HepG2 (cell line): ENCODE results near the gene CCDC57. TPM values are rescaled to one million over a fixed set of nuclear protein-coding genes. Genes with fewer than 3 reads are reported as not detected.
A peak's percentile ranks its signal among the peaks of the same experiment; 100 is the strongest.

Source experiments
- ATAC-seq: fragments of 200-7000 bp; cut with Tn5 transposase; 3 replicates; pipeline ENCODE4 v1.9.1; 2020; ENCODE audit warnings: mild to moderate bottlenecking, moderate library complexity
- BruUV-seq: library from RNA; stranded (reverse); fragments of 400-500 nt; replicated peaks from 2 replicates; lab custom pipeline; 2021; lab: Mats Ljungman, UMichigan
- CTCF ChIA-PET: fragments of 300-600 bp; formaldehyde crosslinking; extraction: SDS; loops from one replicate; lab custom pipeline; 2021; ENCODE audit warnings: low total read pairs, inconsistent platforms, low intra/inter-chr PET ratio; lab: Yijun Ruan, JAX
- POLR2A ChIA-PET: fragments of 350-600 bp; sonication (Branson Sonifier 250); formaldehyde crosslinking; loops from one replicate; lab custom pipeline; 2020; ENCODE audit warnings: antibody characterized with exemption, inconsistent platforms; lab: Yijun Ruan, JAX
- DNase-seq: peaks from one replicate; pipeline ENCODE4 v3.0.0-alpha.2; 2015; ENCODE audit warnings: low spot score
- FAIRE-seq: peaks from 3 replicates; lab custom pipeline; 2011; peaks lifted over from hg19 to GRCh38; lab: Jason Lieb, UNC
- H2AFZ ChIP-seq: one replicate; pipeline ENCODE4 v1.6.1; 2011; ENCODE audit warnings: low read length, inconsistent platforms
- H3K27ac ChIP-seq: fragments of 300-600 bp; 3 replicates; pipeline ENCODE4 v1.8.0; 2011; ENCODE audit warnings: mixed run types, mild to moderate bottlenecking, mixed read lengths, low read length, inconsistent platforms; ENCODE audit not compliant: insufficient read depth; ENCODE audit errors: extremely low read length
- H3K27me3 ChIP-seq, 2 experiments: fragments of 200-600 bp in 1 of 2; 2 replicates in 1 of 2; 3 replicates in 1 of 2; pipeline versions ENCODE4 v1.6.0 to v1.8.0; 2011; ENCODE audit warnings: low read length in 2 of 2, mild to moderate bottlenecking in 2 of 2, moderate library complexity in 2 of 2, inconsistent platforms in 1 of 2; ENCODE audit not compliant: insufficient read depth in 2 of 2, control insufficient read depth in 1 of 2
- H3K36me3 ChIP-seq, 2 experiments: fragments of 200-600 bp in 1 of 2; replicated peaks in 1 of 2; 2 replicates in 1 of 2; 3 replicates in 1 of 2; pipeline versions ENCODE4 v1.5.1 to v1.8.0; 2011; ENCODE audit warnings: low read length in 2 of 2, inconsistent platforms in 1 of 2; ENCODE audit not compliant: insufficient read depth in 2 of 2, control insufficient read depth in 1 of 2
- H3K4me1 ChIP-seq: 2 replicates; pipeline ENCODE4 v1.5.1; 2012; ENCODE audit warnings: low read length, inconsistent platforms; ENCODE audit not compliant: insufficient read depth
- H3K4me2 ChIP-seq: 2 replicates; pipeline ENCODE4 v1.6.0; 2011; ENCODE audit warnings: low read depth, low read length, inconsistent platforms
- H3K4me3 ChIP-seq, 3 experiments: fragments of 200-600 bp in 1 of 3; sonication (generic), shearing (Covaris generic) in 1 of 3; replicated peaks in 1 of 3; 2 replicates each; pipeline ENCODE4 v1.5.1; 2011 to 2016; ENCODE audit warnings: low read length in 3 of 3, inconsistent platforms in 2 of 3, low read depth in 2 of 3, mild to moderate bottlenecking in 2 of 3, control low read depth in 1 of 3, mixed read lengths in 1 of 3; ENCODE audit not compliant: insufficient read depth in 1 of 3
- H3K79me2 ChIP-seq: one replicate; pipeline ENCODE4 v1.6.1; 2011; ENCODE audit warnings: low read length, inconsistent platforms; ENCODE audit not compliant: insufficient read depth
- H3K9ac ChIP-seq: 2 replicates; pipeline ENCODE4 v1.6.0; 2011; ENCODE audit warnings: mild to moderate bottlenecking, low read depth, low read length, inconsistent platforms; ENCODE audit not compliant: insufficient read depth
- H3K9me3 ChIP-seq: 2 replicates; pipeline ENCODE4 v1.5.1; 2012; ENCODE audit warnings: mild to moderate bottlenecking, low read length
- H4K20me1 ChIP-seq: 2 replicates; pipeline ENCODE4 v1.6.0; 2011; ENCODE audit warnings: inconsistent platforms, mild to moderate bottlenecking, low read length, moderate library complexity; ENCODE audit not compliant: insufficient read depth
- ADNP ChIP-seq: sonication (generic); formaldehyde crosslinking; IDR thresholded peaks from 2 replicates; pipeline ENCODE4 v1.4.0; 2020; ENCODE audit warnings: missing genetic modification reagents
- CSRNP1 ChIP-seq: sonication (generic); formaldehyde crosslinking; IDR thresholded peaks from 2 replicates; pipeline ENCODE4 v1.8.1; 2023; ENCODE audit warnings: mild to moderate bottlenecking, missing genetic modification reagents
- FUBP1 ChIP-seq: sonication (generic); formaldehyde crosslinking; IDR thresholded peaks from 2 replicates; pipeline ENCODE4 v1.5.1; 2020; ENCODE audit warnings: missing genetic modification reagents, mild to moderate bottlenecking, borderline replicate concordance
- ISL2 ChIP-seq: sonication (generic); formaldehyde crosslinking; IDR thresholded peaks from 2 replicates; pipeline ENCODE4 v1.5.0; 2020; ENCODE audit warnings: missing genetic modification reagents
- MED13 ChIP-seq: sonication (generic); formaldehyde crosslinking; IDR thresholded peaks from 2 replicates; pipeline ENCODE4 v1.5.0; 2020; ENCODE audit warnings: missing genetic modification reagents
- RFX3 ChIP-seq: IDR thresholded peaks from 2 replicates; pipeline ENCODE4 v1.6.1; 2016; ENCODE audit warnings: missing biosample characterization, missing genetic modification reagents
- ZBTB43 ChIP-seq: sonication (generic); formaldehyde crosslinking; conservative IDR thresholded peaks from 2 replicates; pipeline ENCODE4 v1.4.0; 2020; ENCODE audit warnings: missing genetic modification reagents
- ZNF275 ChIP-seq: sonication (generic); formaldehyde crosslinking; IDR thresholded peaks from 2 replicates; pipeline ENCODE4 v1.8.0; 2022; ENCODE audit warnings: missing genetic modification reagents, mild to moderate bottlenecking, inconsistent platforms, borderline replicate concordance
- ZNF639 ChIP-seq: conservative IDR thresholded peaks from 2 replicates; pipeline ENCODE4 v1.6.1; 2018; ENCODE audit warnings: missing genetic modification reagents
- ZNF770 ChIP-seq: sonication (generic); formaldehyde crosslinking; IDR thresholded peaks from 2 replicates; pipeline ENCODE4 v1.5.0; 2020; ENCODE audit warnings: mild to moderate bottlenecking, missing genetic modification reagents
- WGBS: methylation state at CpG from one replicate; pipeline ENCODE4 v1.1.6; 2017; ENCODE audit warnings: low lambda C conversion rate; 5-methylcytosine and 5-hydroxymethylcytosine counted together
- in situ Hi-C: cut with HindIII; loops from 2 replicates; pipeline ENCODE4 v1.10.0; 2017; ENCODE audit warnings: low pct_unique_long_range_greater_than_20kb; ENCODE audit not compliant: extremely low pct_ligation_motif_present
- intact Hi-C: fragments of 100-400 bp; cut with micrococcal nuclease; formaldehyde crosslinking; loops from one replicate; pipeline ENCODE4 v1.10.0; 2022; ENCODE audit not compliant: unreplicated experiment
- polyA plus RNA-seq, 8 experiments: library from polyadenylated mRNA; depleted of rRNA in 3 of 8; stranded (reverse) in 7 of 8; unstranded in 1 of 8; fragments of >200 nt; fragmentation: Illumina TruSeq in 4 of 8; extraction: Trizol in 4 of 8; gene quantifications; 2 replicates each; pipeline versions ENCODE4 v1.2.1 to v1.2.3, GENCODE V29; 2011 to 2016; ENCODE audit warnings: low read depth in 4 of 8, missing spikeins in 1 of 8, mixed read lengths in 1 of 8; ENCODE audit not compliant: insufficient read depth in 1 of 8
- total RNA-seq, 5 experiments: library from RNA; depleted of rRNA; stranded (reverse); fragments of >200 nt; fragmentation: Illumina TruSeq; extraction: Trizol; gene quantifications; 2 replicates each; pipeline ENCODE4 v1.2.3, GENCODE V29; 2016; ENCODE audit warnings: low read depth in 1 of 5

The CCDC57 gene
- total and polyA plus RNA-seq, 2 of the 13 experiments (the other 11 are each of a cell fraction or from before 2014, with no cell fraction given) = 59.3 to 59.9 TPM

- peak; percentile 88 for TF ChIP-seq CSRNP1 (CRISPR knock-in tag)
- TF ChIP-seq MED13 = no peak
Observed at GRCh38 chr17:82240506-82241182, 28.0 kb upstream of the CCDC57 start (continued).

GRCh38 chr17:82239926-82240505 is 27.4 kb upstream of the CCDC57 start:
- intact Hi-C loops (loop anchor here (10.0 kb wide), 1 partner anchor 135 kb away; no protein-coding TSS in a partner anchor), in situ Hi-C loops (loop anchor here (5.0 kb wide), 1 partner anchor 82 kb away; no protein-coding TSS in a partner anchor)
- FAIRE-seq = peak; percentile 68
- Histone ChIP-seq H3K4me1 (peaks cover 93% of the 10 kb centered on the region), H3K27ac (peak overlapping the region; percentile 72), H3K4me3 (peak overlapping the region in 1 of 3 experiments; percentile 17; a peak in 1 of 6 replicates), H3K4me2 (peak overlapping the region; percentile 64), H2AFZ (no peak overlapping the region), H3K27me3 (no peaks in the 10 kb centered on the region), H3K9me3 (no peaks in the 10 kb centered on the region), H3K79me2 (peaks cover 20% of the 10 kb centered on the region), H3K9ac (peak overlapping the region; percentile 41), H4K20me1 (peaks cover 87% of the 10 kb centered on the region), H3K36me3 (peaks cover 34 to 47% of the 10 kb centered on the region in 2 experiments)
- CTCF ChIA-PET = no interaction called here
- POLR2A ChIA-PET = interaction anchor here (0.8 to 7.2 kb wide), 13 partner anchors 10 to 287 kb away, joined by 3 to 96 read pairs (median 35); partner anchors contain the start of genes CCDC57, CSNK1D and SLC16A3
- BruUV-seq = no TSS peak
- peak; percentile 31 for ATAC-seq
- WGBS = 50% methylated on average over 13 of the region's 22 CpGs
- peak; percentile 73 for DNase-seq
- TF ChIP-seq ZNF275 (CRISPR knock-in tag) (no peak; the same call in 1 of the 2 replicates), ZNF770 (CRISPR knock-in tag) (peak; percentile 67; the same call in 1 of the 2 replicates), ZNF639 (CRISPR knock-in tag) (no peak; the same call in 1 of the 2 replicates), ISL2 (CRISPR knock-in tag) (no peak), ADNP (CRISPR knock-in tag) (no peak), FUBP1 (CRISPR knock-in tag) (no peak; the same call in 1 of the 2 replicates), ZBTB43 (CRISPR knock-in tag) (peak; percentile 72; the same call in 1 of the 2 replicates), RFX3 (CRISPR knock-in tag) (no peak)
